Measurements from ENCODE around the gene ASCC3. TPM values are rescaled to one million over a fixed set of nuclear protein-coding genes. Genes with fewer than 3 reads are reported as not detected.

Gene ASCC3
- total and polyA plus RNA-seq, 2 of the 4 experiments (the other 2 are of a cell fraction) = 25.8 to 104 TPM

- H3K4me2 ChIP-seq (ENCODE audit: low read depth, low read length) = no peak overlapping the region
- H4K8ac ChIP-seq (ENCODE audit: low read depth in 2 of 2, low read length in 2 of 2) = no peak overlapping the region
- no peak overlapping the region for H3K9ac ChIP-seq (ENCODE audit: low read depth, low read length)
- H3K4me3 ChIP-seq (ENCODE audit: insufficient read depth, low read depth, low read length) = no peak overlapping the region
- TF ChIP-seq RAD21 (IDR thresholded peaks at IDR 0.05; ENCODE audit: low read length) (0 out of 2 replicates have a peak, but pooled peaks have one; percentile 7), POLR2A (IDR thresholded peaks at IDR 0.05; ENCODE audit: low read depth, low read length) (no peak)
- no peak overlapping the region for H3K23ac ChIP-seq (ENCODE audit: low read depth, low read length)
- H4K91ac ChIP-seq (ENCODE audit: insufficient read depth, low read depth, low read length) = no peak overlapping the region
- DNase-seq (peak; percentile 83), ATAC-seq (ENCODE audit: low read depth) (peak; percentile 95)
- intact Hi-C loops (cut with micrococcal nuclease) (no loop called here), in situ Hi-C loops (cut with MboI; ENCODE audit: low sequenced_read_pairs) (no loop called here), dilution Hi-C loops (cut with HindIII; ENCODE audit: low sequenced_read_pairs, unreplicated experiment) (loop anchor here (25.0 kb wide), 1 partner anchor 521 kb away; no protein-coding TSS in a partner anchor)
- no peak overlapping the region for H3K18ac ChIP-seq (ENCODE audit: low read depth, low read length)
- H2AFZ ChIP-seq (replicated peaks; ENCODE audit: low read length, poor library complexity) = no peak overlapping the region
- no peak overlapping the region for H4K5ac ChIP-seq (ENCODE audit: low read depth, low read length)
- H3K9me1 ChIP-seq (ENCODE audit: insufficient read depth, low read length) = 0 out of 2 replicates have a peak, but pooled peaks cover 2% of the 10 kb centered on the region
- H2BK20ac ChIP-seq (ENCODE audit: low read depth, low read length) = no peak overlapping the region
- no peak overlapping the region for H2BK120ac ChIP-seq (ENCODE audit: low read depth, low read length)
- no peak overlapping the region for H2BK5ac ChIP-seq (ENCODE audit: low read depth, low read length, poor library complexity, severe bottlenecking)
- H3K4ac ChIP-seq (ENCODE audit: low read depth, low read length) = no peak overlapping the region
- no peaks in the 10 kb centered on the region for H3K27me3 ChIP-seq (ENCODE audit: control insufficient read depth, insufficient read depth, low read length)
- no peak overlapping the region for H3K56ac ChIP-seq (ENCODE audit: extremely low read depth, insufficient read depth, low read length)
- H3K36me3 ChIP-seq (ENCODE audit: control insufficient read depth, insufficient read depth, low read length) = peaks cover 10% of the 10 kb centered on the region
- no peak overlapping the region for H2BK15ac ChIP-seq (ENCODE audit: low read depth, low read length)
- H4K20me1 ChIP-seq (ENCODE audit: insufficient read depth, low read length) = no peaks in the 10 kb centered on the region
- H3K4me1 ChIP-seq (ENCODE audit: control insufficient read depth, insufficient read depth, low read length) = no peaks in the 10 kb centered on the region
- no peaks in the 10 kb centered on the region; a peak in 1 of 4 replicates for H3K79me1 ChIP-seq (ENCODE audit: low read depth in 1 of 2, low read length in 2 of 2)
- POLR2A ChIA-PET (ENCODE audit: unreplicated experiment) = no interaction called here
- no peak overlapping the region for H3K27ac ChIP-seq (ENCODE audit: insufficient read depth, low read length)
- H2AK5ac ChIP-seq (ENCODE audit: low read depth, low read length) = no peak overlapping the region
- WGBS, 2 experiments (ENCODE audit: extremely low coverage in 2 of 2, insufficient read length in 1 of 2) = 96% methylated on average over 4 of the region's 10 CpGs; no CpG with 5 or more reads in 1 of the 2 experiments
- BruUV-seq (replicated peaks) = no TSS peak
- H3K9me3 ChIP-seq (ENCODE audit: control insufficient read depth, insufficient read depth, low read length) = no peaks in the 10 kb centered on the region
- H3K14ac ChIP-seq (replicated peaks; ENCODE audit: low read depth, low read length) = no peak overlapping the region
- H2AK9ac ChIP-seq (replicated peaks; ENCODE audit: low read depth, low read length, poor library complexity) = no peak overlapping the region
- CTCF ChIA-PET = interaction anchor here (0.6 kb wide), 1 partner anchor 24 kb away, joined by 3 read pairs; no protein-coding TSS in a partner anchor
Observed at GRCh38 chr6:100633096-100633777, 247.9 kb downstream of the ASCC3 start.
